Activated CD8-positive, alpha-beta memory T cell treated with anti-CD3 and anti-CD28 coated beads for 24 hours (primary cell): ENCODE data around the gene CRIP3.
"Not testable (repeated sequence)": the region's sequence is repeated elsewhere in the genome, so short reads cannot be mapped to it uniquely, and the experiment has no call there.

ENCODE experiments used
- DNase-seq: peaks from one replicate; pipeline ENCODE4 v3.0.0-alpha.2; 2020

The CRIP3 gene, protein sequence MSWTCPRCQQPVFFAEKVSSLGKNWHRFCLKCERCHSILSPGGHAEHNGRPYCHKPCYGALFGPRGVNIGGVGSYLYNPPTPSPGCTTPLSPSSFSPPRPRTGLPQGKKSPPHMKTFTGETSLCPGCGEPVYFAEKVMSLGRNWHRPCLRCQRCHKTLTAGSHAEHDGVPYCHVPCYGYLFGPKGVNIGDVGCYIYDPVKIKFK

DNA sequence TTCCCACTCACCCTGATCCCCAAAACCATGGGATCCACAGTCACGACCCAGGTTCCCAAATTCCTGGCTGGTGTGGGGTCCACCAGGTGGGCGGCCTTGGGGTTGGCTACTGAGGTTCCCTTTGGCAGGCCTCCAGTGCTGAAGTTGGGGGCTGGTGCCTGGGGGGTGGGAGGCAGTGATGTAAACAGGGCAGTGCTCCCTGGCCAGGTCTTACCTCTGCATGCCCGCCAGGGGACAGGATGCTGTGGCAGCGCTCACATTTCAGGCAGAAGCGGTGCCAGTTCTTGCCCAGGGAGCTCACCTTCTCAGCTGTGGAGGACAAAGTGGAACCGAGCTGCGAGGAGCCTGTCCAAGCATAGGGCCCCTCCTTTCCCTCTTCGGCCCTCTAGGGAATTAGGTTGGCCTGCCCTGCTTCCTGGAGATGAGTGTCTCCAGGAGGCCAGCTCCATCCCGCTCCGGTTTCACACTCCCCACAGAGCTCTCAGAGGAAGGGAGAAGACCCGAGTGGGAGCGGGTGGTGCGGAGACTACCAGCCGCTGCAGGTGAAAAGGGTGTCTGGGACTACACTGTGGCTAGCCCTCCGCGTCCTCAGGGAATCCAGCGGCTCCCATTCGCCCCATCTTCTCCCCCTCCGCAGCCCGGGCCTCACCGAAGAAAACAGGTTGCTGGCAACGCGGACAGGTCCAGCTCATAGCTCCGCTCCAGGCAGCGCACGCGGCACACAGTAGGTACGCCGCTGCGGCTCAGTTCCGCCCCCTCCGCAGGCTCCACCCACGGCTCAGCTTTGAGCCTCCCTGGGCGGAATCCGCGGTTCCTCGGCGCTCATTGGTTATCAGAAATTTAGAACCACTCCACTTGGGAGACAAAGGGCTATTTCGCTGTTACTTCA lies at the start of gene CRIP3:
TSS of gene CRIP3 (minus strand) at position 726 of the 889 bp plus-strand sequence. CDS start at position 692, 34 bp downstream.
- peak; percentile 73 for DNase-seq

DNA sequence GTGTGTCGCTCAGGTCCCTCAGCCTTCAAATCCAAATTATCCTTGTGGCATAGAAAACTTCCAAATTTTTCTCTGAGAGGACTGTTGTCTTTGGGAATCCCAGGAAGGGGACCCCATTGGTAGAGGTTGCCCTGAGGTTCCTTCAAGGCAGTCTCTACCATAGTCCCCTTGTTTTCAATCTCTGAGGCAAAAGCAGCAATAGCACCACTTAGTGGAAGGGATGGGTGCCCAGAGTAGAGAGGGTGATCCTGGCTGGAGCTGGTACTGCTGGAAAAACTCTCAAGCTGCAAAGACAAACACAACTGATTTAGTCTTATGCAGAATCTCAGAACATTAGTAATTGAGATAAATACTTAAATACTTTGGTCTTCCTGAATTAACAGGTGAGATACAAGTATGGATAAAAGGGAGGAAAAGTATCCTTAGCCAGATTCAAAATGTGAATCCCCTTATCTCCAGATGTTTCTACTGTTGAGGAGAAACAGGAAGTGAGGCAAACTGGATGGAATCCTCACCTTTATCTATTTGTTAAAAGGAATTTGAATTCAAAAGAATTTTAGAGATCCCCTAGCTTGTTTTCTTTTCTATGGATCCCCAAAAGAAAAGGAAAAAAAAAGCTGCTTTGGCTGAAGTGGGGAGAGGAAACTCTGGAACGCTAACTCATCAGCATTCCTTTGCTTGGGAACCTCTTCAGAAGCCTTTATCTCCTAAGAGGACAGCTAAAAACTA lies 47.4 kb upstream of the CRIP3 start:
- DNase-seq: no peak

DNA sequence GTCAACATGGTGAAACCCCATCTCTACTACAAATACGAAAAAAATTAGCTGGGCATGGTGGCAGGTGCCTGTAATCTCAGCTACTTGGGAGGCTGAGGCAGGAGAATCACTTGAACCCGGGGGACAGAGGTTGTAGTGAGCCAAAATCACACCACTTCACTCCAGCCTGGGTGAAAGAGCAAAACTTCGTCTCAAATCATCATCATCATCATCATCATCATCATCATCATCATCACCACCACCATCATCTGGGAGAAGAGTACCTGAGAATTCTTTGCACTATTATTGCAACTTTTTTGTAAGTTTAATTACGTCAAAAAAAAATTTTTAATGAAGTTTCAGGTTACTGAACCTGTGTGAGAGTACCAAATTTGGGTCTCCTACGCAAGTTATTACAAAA lies 43.3 kb upstream of the CRIP3 start:
- DNase-seq: not testable (repeated sequence)

DNA sequence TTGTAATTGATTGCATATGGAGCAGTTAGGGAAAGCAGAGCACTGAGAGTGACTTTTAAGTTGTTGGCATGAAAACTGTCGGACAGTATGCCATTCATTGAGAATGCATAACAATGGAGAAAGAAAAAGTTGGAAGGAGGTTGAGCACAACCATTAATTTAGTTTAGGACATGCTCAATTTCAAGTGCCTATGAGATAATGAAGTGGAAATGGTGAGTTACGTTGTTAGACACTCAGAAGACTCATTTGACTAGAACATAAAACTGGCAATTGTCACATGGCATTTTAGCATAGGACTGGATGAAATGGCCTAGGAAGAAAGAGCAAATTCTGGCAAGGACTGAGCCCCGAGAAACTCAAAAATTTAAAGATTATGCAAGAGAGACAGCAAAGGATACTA lies 38.8 kb upstream of the CRIP3 start:
- no peak for DNase-seq

DNA sequence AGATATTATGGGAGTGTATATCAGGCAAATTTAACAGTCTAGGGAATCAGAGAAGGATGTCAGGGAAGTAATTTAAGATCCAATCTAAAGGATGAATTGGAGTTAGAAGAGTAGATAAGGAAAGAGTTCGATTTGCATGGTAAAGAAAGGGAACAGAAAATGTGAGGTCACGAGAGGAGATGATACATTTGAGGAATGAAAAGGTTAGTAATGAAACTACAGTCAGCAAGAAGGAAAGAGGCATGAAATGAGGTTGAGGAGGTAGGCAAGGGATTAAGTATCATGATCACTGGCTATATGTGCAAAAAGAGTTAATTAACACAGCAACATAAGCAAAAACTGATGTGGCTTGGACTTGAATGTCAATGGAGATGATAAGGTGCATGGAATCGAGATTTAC lies 38.4 kb upstream of the CRIP3 start:
- no peak for DNase-seq

DNA sequence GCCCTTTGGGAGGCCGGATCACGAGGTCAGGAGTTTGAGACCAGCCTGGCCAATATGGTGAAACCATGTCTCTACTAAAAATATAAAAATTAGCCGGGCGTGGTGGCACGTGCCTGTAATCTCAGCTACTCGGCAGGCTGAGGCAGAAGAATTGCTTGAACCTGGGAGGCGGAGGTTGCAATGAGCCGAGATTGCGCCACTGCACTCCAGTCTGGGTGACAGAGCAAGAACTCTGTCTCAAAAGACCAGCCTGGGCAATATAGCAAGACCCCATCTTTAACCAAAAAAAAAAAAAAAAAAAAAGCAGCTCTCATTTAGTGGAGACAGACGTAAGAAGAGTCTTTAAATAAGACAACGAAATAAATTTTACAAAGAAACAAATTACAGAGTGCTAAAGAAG lies 37.6 kb upstream of the CRIP3 start:
- DNase-seq: not testable (repeated sequence)

DNA sequence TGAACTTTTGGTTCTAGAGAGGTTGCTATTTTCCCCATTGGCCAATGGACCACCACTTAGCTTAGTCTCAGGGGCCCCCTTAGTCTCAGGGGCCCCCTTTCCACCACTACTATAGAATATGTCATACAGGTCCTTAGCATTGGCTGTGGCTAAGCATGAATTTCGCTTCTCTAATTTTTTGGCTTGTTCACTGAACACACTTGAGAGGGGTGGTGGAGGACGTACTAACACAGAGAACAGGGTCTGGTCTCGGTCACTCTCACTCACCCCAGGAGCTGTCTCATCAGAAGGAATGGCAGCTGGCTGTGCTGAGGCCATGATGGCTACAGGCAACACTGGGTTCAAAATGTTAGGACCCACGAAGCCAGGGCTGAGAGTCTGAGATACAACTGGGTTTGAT lies 30.5 kb upstream of the CRIP3 start:
- DNase-seq: no peak

DNA sequence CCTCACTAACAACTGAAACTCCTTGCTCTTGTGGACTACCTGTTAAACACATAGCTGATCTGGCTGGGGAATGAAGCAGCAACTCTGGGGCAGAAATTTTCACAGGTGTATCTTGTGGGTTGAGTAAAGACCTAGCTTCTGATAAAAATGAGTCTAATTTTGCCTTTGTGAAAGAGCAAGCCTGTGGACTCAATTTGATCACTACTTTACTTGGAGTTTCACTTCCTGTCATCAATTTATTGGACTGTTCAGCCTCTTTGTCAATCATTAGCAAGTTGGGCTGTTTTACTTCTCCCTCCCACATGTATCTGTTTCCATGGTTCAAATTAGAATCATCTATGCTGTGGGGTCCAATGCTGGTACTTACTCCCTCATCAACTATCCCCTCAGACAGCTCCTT lies 29.6 kb upstream of the CRIP3 start:
- no peak for DNase-seq

DNA sequence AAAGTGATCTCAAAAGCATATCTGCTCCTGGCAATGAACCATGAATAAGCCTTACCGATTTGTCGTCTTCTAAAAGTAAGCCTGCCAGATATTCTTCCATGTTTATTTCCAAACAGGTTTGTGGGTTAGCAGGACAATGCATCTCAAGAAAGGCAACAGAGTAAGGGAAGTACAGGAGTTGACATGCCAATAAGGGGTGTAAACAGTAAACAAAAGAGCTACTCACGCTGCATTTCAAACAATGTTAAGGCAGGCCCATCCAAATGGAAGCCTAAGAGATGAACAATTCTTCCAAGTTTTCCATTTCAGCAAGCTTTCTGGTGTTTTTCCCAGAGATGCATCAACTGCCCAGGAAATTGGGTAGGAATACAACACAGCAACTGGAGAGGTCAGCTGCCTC lies 27.8 kb upstream of the CRIP3 start:
- no peak for DNase-seq

DNA sequence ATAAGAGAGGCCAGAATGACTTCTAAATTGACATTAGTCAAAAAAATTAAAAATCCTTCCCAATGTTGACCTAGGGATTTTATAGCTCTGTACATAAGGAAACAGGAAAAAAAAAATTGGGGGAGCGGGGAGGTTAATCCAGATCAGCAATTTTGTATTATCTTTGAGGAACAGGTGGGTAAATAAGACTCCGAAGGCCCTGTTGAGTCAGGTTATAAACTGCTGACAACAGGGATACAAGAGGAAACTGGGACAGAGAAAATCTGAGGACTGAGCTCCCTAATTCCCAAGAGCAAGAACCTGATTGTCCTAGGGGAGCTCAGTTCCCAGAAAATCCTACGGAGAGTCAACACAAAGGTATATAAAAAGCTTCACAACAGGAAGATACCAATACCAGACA lies 26.8 kb upstream of the CRIP3 start:
- no peak for DNase-seq

DNA sequence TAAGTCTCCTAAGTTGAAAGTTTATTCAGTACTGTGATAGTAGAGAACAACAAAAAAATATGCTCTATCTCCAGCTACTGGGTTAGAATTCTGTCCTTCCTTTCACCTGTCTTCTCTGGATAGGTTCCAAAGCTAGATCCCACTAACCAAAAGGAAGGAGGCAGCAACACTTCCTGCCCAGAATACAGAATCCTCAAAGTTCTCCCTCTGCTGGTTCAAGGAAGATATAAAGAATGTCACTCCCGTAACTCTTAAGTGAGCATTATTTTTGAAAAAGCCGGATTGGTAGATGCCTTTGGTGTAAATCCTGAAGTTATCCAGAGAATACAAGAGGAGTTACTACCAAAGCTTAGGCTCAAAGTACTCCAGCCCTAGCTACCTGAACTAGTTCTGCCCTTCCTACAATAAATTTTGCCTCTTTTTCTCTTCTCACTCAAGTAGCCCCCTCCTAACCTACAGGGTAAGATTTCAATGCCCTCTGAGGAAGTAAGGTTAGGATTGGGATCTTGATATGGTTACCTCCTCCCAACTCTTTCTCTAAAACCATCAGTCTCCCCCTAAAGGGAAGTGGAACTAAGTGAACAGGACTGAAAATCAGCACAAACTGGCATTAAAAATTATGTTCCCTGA lies 26.0 kb upstream of the CRIP3 start:
- DNase-seq: no peak

DNA sequence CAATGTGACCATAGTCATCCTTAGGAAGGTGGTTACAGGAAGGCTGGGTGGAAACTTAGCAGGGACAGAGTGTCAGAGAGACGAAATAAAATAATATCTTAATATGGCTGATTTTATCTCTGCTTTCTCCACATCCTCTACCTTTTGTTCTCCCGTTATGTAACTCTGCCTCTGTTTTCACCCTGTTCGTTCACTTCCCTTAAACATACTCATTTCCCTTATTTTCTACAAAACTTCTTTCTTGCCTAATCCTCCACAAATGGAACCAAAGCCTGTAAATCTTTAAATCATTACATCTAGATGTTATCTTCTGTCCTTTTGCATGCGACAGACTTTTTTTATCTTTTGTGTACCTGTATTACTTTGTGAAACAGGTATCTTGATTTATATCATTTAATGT lies 23.3 kb upstream of the CRIP3 start:
- DNase-seq: no peak

DNA sequence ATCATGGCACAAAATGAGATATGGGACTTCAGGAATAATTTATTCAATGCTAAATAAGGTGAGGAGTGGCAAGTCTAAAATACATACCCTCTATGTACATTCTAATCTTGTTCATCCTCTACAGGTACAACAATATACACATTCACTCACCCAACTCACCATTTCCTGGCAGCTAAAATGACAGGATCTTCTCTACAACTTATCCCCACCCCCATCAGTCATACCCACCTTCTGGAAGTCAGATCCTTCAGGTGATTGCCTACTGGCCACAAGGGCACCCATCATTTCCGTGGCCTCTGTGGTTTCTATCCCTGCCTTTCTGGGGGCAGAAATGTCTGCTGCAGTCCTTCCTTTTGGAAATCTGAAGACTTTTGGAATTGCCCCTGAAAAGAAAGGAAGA lies 22.8 kb upstream of the CRIP3 start:
- no peak for DNase-seq

DNA sequence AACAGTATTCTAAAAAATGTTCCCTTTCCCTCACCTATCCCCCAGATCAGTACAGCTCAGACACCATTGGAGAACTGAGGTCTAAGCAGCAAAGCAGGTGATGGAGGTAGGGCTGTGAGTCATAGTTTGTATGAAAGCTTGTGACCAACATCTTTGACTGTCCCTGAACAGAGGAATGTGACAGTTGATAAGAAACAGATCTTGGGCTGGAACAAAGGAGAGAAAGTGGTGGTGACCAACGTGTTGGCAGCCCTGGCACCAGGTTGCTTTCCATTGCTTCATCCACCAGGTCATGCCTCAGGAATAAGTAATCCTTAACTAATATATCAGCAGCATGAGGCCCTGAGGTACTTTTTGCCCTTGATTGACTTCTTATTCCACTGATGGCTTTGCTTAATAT lies 19.9 kb upstream of the CRIP3 start:
- no peak for DNase-seq

DNA sequence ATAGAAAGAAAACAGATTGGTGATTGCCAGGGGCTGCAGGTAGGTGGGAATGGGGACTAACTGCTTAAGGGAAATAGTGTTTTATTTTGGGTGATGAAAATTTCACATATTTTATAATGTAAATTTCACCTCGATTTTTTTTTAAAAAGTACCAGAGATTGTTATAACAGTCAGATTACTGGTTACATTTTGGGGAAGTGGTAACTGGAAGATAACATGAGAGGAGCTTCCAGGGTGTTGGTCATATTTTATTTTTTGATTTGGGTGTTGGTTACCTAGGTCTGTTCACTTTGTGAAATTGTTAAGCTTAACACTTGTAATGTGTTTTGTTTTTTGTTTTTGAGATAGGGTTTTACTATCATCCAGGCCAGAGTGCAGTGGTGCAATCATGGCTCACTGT lies 17.2 kb upstream of the CRIP3 start:
- DNase-seq: no peak

DNA sequence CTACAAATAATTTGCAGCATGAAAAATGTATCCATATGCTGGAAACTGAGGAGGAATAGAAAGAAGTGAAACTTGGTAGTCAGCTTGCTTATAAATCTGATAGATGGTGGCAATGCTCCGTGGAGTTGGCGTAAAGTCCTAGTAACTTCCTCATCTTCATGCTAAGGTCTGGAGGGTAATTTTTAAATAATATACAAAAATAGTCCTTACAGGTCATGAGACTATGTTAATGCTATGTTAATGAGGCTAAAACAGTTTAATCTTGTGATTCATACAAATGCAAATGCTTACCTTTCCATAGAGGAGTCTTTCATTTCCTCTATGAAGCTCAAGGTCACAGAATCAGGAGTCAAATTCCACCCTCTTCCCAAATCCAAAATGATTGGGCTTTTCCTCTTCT lies 9.4 kb upstream of the CRIP3 start:
- DNase-seq: no peak

DNA sequence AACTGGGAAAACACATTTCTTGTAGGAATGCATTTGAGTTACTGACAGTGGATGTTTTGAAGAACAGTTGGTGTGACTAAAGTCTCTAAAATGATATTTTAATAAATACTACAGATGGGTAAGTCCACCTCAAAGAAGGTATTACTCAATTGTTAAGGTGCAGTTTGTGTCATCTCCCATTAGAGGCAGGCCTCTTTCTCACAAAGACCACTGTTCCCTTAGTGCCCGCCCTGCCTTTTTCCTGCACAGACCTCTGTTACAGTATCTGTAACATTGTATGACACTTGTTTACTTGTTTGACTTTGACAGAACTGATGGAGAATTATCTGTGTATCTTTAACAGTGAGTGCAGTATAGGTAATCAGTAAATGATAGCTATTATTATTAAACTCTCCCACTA lies 5.2 kb upstream of the CRIP3 start:
- no peak for DNase-seq

DNA sequence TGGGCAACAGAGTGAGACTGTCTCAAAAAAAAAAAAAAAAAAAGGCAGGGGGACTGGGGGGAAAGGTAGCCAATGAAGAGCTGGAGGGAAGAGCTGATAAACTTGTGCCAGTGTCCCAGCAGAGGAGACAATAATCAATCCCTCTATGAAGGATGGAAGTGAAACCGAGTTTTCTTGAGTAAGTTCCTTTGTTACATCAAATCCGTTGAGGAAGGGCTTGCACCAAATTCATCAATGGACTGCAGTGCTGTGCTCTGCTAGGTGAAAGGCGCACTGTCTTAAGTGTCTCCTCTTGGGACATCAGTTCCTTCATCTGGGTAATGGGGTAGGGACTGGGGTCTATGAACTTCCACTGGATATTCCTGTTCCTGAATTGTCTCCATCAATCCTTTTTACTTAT lies 3.0 kb upstream of the CRIP3 start:
- no peak for DNase-seq

DNA sequence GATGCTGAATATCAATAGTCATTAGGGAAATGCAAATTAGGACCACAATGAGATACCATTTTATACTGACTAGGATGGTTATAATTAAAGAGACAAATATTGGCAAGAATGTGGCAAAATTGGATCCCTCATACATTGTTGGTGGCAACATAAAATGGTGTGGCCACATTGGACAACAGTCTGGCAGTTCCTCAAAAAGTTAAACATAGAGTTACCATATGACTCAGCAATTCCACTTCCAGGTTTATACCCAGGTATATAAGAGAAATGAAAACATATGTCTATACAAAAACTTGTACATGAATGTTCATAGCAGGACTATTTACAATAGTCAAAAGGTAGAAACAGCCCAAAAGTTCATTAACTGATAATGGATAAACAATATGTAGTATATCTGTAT lies 2.0 kb upstream of the CRIP3 start:
- no peak for DNase-seq

DNA sequence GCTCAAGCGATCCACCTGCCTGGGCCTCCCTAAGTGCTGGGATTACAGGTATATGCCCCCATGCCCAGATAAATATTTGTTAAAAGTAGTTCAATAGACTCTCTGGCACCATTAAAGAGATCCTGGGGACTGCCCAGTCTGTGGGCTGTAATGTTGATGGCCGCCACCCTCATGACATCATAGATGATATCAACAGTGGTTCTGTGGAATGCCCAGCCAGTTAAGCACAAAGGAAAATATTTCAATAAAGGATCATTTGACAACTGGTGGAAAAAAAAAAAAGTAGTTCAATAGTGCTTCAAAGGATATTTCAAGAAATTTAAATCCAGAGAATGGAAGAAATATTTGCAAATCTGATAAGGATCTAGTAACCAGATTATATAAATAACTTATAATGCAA lies 1.5 kb upstream of the CRIP3 start:
- no peak for DNase-seq

DNA sequence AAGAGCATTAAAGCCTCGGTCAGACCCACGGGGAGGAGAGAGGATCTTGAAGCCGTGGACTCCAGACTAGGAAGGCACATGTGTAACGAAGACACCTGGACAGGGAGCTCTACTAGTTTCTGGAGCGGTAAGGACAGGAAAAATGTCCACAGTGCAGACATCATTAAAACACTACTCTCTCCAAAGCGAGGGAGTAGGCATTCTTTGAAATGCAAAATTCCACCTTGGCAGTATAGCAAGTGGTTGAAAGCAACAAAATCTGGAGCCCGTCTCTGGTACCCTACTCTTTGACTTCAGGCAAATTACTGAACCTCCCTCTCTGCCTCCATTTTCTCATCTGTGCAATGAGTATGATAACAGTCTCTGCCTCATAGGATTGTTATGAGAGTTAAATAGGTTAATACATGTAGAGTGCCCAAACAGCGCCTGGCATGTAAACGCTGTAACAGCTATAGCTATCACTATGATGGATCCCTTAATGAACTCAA lies 408 bp upstream of the CRIP3 start:
- DNase-seq: no peak

DNA sequence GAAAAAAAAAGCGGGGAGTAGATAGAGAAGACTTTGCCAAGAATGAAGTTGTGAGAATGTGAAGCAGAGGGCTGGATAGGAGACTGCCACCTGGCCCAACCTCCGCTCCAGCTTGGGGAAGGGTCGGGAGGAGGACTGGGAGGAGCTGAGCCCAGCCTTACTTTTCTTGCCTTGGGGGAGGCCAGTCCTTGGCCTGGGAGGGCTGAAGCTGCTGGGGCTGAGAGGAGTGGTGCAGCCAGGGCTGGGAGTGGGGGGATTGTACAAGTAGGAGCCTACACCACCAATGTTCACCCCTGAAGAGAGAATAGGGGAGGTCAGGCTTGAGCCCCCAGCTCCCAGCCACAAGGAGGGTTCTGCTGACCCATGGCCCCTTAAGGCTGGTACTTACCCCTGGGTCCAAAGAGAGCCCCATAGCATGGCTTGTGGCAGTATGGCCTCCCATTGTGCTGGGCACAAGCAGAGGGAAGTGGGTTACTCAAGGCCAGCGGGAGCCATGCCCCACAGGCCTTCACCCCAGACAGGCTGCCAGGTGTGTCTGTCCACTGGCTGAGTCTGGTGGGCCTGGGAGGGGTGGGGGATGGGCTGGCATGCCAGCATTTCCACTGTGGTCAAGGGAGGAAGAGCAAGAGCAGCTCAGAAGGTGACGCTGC lies 1.1 kb downstream of the CRIP3 start:
- DNase-seq: no peak

DNA sequence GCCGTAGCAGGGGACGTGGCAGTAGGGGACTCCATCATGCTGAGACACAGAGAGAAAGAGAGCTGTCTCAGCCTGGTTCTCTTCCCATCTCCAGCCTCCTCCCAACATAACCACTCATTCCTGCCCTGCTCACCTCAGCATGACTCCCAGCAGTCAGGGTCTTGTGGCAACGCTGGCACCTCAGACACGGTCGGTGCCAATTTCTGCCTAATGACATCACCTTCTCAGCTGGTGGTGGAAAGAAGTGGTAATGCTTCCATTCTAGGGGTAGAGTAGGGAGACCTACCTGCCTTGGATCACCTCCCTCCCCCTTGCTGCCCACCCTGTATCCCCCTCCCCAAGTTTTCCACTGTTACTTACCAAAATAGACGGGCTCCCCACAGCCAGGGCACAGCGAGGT lies 2.5 kb downstream of the CRIP3 start:
- no peak for DNase-seq
